Fibroblast of skin of left quadriceps (primary cell): ENCODE data around the gene ZIC3.

Experiments
- DNase-seq, 2 experiments: peaks; one replicate each; pipeline ENCODE4 v3.0.0-alpha.2; 2013; ENCODE audit warnings: low read depth in 2 of 2

Gene ZIC3

GRCh38 chrX:137574102-137574783 is 8.3 kb downstream of the ZIC3 start:
- DNase-seq = no peak

DNA sequence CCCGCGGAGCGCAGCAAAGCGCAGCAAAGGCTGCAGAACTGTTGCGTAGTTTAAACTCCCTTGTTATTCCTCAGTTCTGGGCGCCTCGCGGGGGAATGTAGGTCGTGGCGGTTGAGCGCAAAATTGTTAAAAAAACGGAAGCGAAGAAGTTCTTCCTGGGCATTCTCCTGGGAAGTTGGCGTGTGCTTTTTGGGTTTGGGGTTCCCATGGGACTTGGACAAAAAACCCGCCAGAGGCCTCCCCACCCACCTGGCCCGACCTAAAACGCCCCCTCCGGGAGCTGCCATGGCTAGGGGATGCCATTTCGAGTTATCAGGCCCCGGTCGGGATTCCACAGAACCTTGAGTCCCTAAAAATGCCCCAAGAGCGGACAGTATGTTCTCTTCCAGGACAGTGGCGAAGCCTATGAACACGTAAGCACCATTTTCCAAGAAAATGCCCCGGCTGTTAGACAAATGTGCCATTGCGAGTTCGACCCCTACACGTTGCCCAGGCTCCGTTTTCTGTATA is 8.9 kb downstream of the ZIC3 start:
- no peak for DNase-seq

DNA sequence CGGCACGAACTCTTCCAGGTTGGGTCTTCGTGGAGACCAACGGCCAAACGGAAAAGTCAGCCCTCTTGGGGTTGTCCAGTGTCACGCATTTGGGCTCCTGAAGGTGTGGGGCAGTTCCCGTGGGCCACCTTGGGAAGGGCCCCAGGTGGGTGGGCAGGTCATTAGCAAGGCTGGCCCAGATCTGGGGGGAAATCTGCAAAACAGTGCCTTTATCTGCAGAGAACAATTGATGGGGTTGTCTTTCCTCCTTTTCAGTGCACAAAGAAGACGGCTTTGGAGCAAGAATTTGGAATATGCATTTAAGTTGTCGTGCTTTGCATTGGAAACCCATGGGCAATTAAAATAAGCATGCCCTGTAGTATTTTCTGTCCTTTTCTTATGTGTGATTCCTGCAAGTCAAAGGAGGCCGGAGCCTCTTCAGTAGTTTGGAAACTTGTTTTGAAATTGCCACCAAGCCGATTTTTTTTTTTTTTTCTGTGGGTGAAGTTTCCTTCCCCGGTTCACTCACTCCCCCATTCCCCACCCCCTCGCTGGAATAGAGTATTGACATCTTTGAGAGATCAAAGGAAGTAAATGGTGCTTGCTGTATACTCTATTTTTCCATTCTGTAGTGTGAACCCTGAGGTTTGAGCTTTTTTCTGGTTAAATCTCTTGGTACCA is 9.8 kb downstream of the ZIC3 start:
- DNase-seq = no peak

GRCh38 chrX:137587151-137587550 is 21.2 kb downstream of the ZIC3 start:
- DNase-seq = no peak

DNA sequence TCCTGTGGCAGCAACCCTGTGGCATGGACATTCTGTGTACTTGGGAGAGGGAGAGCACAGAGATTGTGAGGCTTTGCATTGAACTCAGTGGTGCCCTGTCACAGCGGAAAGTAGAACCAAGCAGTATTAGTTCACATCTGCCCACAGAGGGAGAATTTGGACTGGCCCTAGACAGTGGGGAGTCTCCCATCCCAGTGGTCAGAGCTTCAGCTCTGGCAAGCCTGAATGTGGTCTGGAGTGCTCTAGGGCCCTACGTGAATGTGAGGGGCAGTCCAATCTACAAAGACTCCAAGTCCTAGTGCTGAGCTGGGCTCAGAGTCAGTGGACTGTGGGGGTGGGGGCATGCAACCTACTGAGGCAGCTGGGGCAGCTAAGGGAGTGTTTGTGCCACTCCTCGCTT is 34.8 kb downstream of the ZIC3 start:
- no peak for DNase-seq
